A549 (cell line): ENCODE results near the gene VWA8. TPM values are rescaled to one million over a fixed set of nuclear protein-coding genes. Genes with fewer than 3 reads are reported as not detected.
A peak's percentile ranks its signal among the peaks of the same experiment; 100 is the strongest.

Source experiments
- ATAC-seq, 2 experiments: fragments of 200-7000 bp in 1 of 2; fragments of >200 bp in 1 of 2; cut with Nextera tagmentation in 1 of 2; cut with Tn5 transposase in 1 of 2; 3 replicates each; pipeline versions ENCODE4 v1.8.0 to v1.9.1; 2018 to 2020; ENCODE audit warnings: mild to moderate bottlenecking in 1 of 2, moderate library complexity in 1 of 2
- CTCF ChIA-PET: fragments of 300-600 bp; sonication (Branson Sonifier 250); formaldehyde crosslinking; extraction: SDS; loops from one replicate; lab custom pipeline; 2021; ENCODE audit warnings: antibody characterized with exemption, inconsistent platforms; lab: Yijun Ruan, JAX
- POLR2A ChIA-PET: fragments of 350-600 bp; formaldehyde crosslinking; extraction: SDS; loops from one replicate; lab custom pipeline; 2021; ENCODE audit warnings: antibody characterized with exemption, inconsistent platforms; lab: Yijun Ruan, JAX
- DNase-seq, 2 experiments: peaks; one replicate each; pipeline versions ENCODE4 v3.0.0 to v3.0.0-alpha.2; 2011 to 2016; ENCODE audit warnings: low read depth in 1 of 2, low spot score in 1 of 2
- FAIRE-seq: peaks from 2 replicates; lab custom pipeline; 2011; peaks lifted over from hg19 to GRCh38; lab: Jason Lieb, UNC
- H3K27ac ChIP-seq, 2 experiments: fragments of >200 bp; sonication (Bioruptor Twin); formaldehyde crosslinking; 3 replicates each; pipeline ENCODE4 v1.5.1; 2016 to 2017
- H3K4me1 ChIP-seq: fragments of >200 bp; sonication (Bioruptor Twin); formaldehyde crosslinking; 3 replicates; pipeline ENCODE4 v1.6.1; 2016
- H3K4me2 ChIP-seq: fragments of >200 bp; sonication (Bioruptor Twin); formaldehyde crosslinking; 3 replicates; pipeline ENCODE4 v1.6.1; 2016
- H3K4me3 ChIP-seq: fragments of >200 bp; sonication (Bioruptor Twin); formaldehyde crosslinking; 3 replicates; pipeline ENCODE4 v1.5.1; 2016
- H3K9me3 ChIP-seq: fragments of >200 bp; sonication (Bioruptor Twin); formaldehyde crosslinking; 3 replicates; pipeline ENCODE4 v1.6.1; 2016
- CBX8 ChIP-seq: fragments of 200-600 bp; sonication (generic); IDR thresholded peaks from 2 replicates; pipeline ENCODE4 v1.6.1; 2016
- CHD4 ChIP-seq: fragments of 200-600 bp; sonication (generic); IDR thresholded peaks from 2 replicates; pipeline ENCODE4 v1.6.1; 2016; ENCODE audit warnings: antibody characterized with exemption, mild to moderate bottlenecking, borderline replicate concordance
- CTCF ChIP-seq: fragments of >200 bp; sonication (Bioruptor Twin); formaldehyde crosslinking; IDR thresholded peaks from 3 replicates; pipeline ENCODE4 v1.5.1; 2016
- EHMT2 ChIP-seq: fragments of 200-600 bp; sonication (generic); IDR thresholded peaks from 2 replicates; pipeline ENCODE4 v1.6.1; 2016; ENCODE audit warnings: antibody characterized with exemption, low read depth, mild to moderate bottlenecking, moderate library complexity
- ELK1 ChIP-seq: fragments of 150-350 bp; IDR thresholded peaks from 2 replicates; pipeline ENCODE4 v1.6.1; 2014; ENCODE audit warnings: low read depth, mild to moderate bottlenecking, low read length
- EP300 ChIP-seq, 2 experiments: fragments of >200 bp; sonication (Bioruptor Twin); formaldehyde crosslinking; IDR thresholded peaks; 2 replicates in 1 of 2; 3 replicates in 1 of 2; pipeline ENCODE4 v1.6.1; 2016 to 2017
- FOSB ChIP-seq: fragments of 250-450 bp; sonication (Bioruptor Pico); IDR thresholded peaks from 2 replicates; pipeline ENCODE4 v1.5.0; 2020; ENCODE audit warnings: mild to moderate bottlenecking, moderate library complexity
- FOSL2 ChIP-seq, 2 experiments: fragments of 450-650 bp in 1 of 2; fragments of >200 bp in 1 of 2; sonication (Bioruptor Twin) in 1 of 2; formaldehyde crosslinking; IDR thresholded peaks; 2 replicates each; pipeline versions ENCODE4 v1.5.0 to v1.6.1; 2016 to 2020; ENCODE audit warnings: mild to moderate bottlenecking in 1 of 2, moderate library complexity in 1 of 2
- FOXS1 ChIP-seq: fragments of 250-450 bp; sonication (Bioruptor Pico); IDR thresholded peaks from 2 replicates; pipeline ENCODE4 v1.5.0; 2020; ENCODE audit warnings: mild to moderate bottlenecking, moderate library complexity
- JUNB ChIP-seq: fragments of >200 bp; sonication (Bioruptor Twin); formaldehyde crosslinking; IDR thresholded peaks from 2 replicates; pipeline ENCODE4 v1.6.1; 2016
- KDM1A ChIP-seq: fragments of 200-600 bp; sonication (generic); IDR thresholded peaks from 2 replicates; pipeline ENCODE4 v1.6.1; 2016; ENCODE audit warnings: low read depth, mild to moderate bottlenecking
- KDM5A ChIP-seq: fragments of 200-600 bp; sonication (generic); IDR thresholded peaks from 2 replicates; pipeline ENCODE4 v1.6.1; 2016; ENCODE audit warnings: antibody characterized with exemption, mild to moderate bottlenecking
- MAFK ChIP-seq: fragments of 450-650 bp; IDR thresholded peaks from 2 replicates; pipeline ENCODE4 v1.6.1; 2014; ENCODE audit not compliant: partially characterized antibody
- NPAS2 ChIP-seq: fragments of 250-450 bp; sonication (Bioruptor Pico); IDR thresholded peaks from 2 replicates; pipeline ENCODE4 v1.8.0; 2022; ENCODE audit warnings: mild to moderate bottlenecking, moderate library complexity, borderline replicate concordance
- RAD21 ChIP-seq, 2 experiments: fragments of >200 bp in 1 of 2; sonication (Bioruptor Twin) in 1 of 2; formaldehyde crosslinking in 1 of 2; IDR thresholded peaks in 1 of 2; conservative IDR thresholded peaks in 1 of 2; 2 replicates in 1 of 2; 3 replicates in 1 of 2; pipeline ENCODE4 v1.6.1; 2012 to 2018; ENCODE audit warnings: inconsistent platforms in 1 of 2
- RARB ChIP-seq: fragments of 250-450 bp; sonication (Bioruptor Pico); IDR thresholded peaks from 2 replicates; pipeline ENCODE4 v1.8.0; 2021; ENCODE audit warnings: mild to moderate bottlenecking, moderate library complexity
- ZFP36 ChIP-seq: fragments of 450-650 bp; IDR thresholded peaks from 2 replicates; pipeline ENCODE4 v1.6.1; 2014; ENCODE audit warnings: borderline replicate concordance; ENCODE audit not compliant: partially characterized antibody
- ZNF302 ChIP-seq: fragments of 250-450 bp; sonication (Bioruptor Pico); IDR thresholded peaks from 2 replicates; pipeline ENCODE4 v1.9.0; 2021; ENCODE audit warnings: inconsistent platforms, mild to moderate bottlenecking, moderate library complexity
- WGBS: methylation state at CpG from one replicate; pipeline ENCODE4 v1.1.6; 2017; ENCODE audit errors: missing lambda C conversion rate; 5-methylcytosine and 5-hydroxymethylcytosine counted together
- polyA plus RNA-seq, 4 experiments: library from polyadenylated mRNA; depleted of rRNA in 3 of 4; stranded (reverse); fragments of >200 nt; fragmentation: RNase III in 1 of 4; extraction: RNeasy Plus Mini Kit Qiagen cat#74134 plus additional on column Dnase treatment in 1 of 4; gene quantifications; 2 replicates in 3 of 4; 3 replicates in 1 of 4; pipeline ENCODE4 v1.2.3, GENCODE V29; 2011 to 2017
- TF ChIP-seq, protein P1 (sequence below): fragments of 250-450 bp; sonication (Bioruptor Pico); IDR thresholded peaks from 2 replicates; pipeline ENCODE4 v1.5.0; 2021; ENCODE audit warnings: mild to moderate bottlenecking, moderate library complexity, borderline replicate concordance

The VWA8 gene
- polyA plus RNA-seq, 2 of the 4 experiments (the other 2 are of a cell fraction): 6.4 to 15.3 TPM

- Histone ChIP-seq H3K4me2 (no peak overlapping the region; the same call in 2 of the 3 replicates), H3K9me3 (no peaks in the 10 kb centered on the region), H3K27ac (no peak overlapping the region)
- POLR2A ChIA-PET: no interaction called here
- DNase-seq (no peak), FAIRE-seq (no peak), ATAC-seq (no peak)
- TF ChIP-seq EP300 (IDR thresholded peaks at IDR 0.05) (no peak), NPAS2 (CRISPR knock-in tag) (no peak), CBX8 (no peak), FOSB (CRISPR knock-in tag) (no peak), JUNB (no peak), KDM1A (no peak), ZFP36 (no peak), EHMT2 (no peak), ZNF302 (CRISPR knock-in tag) (no peak), CHD4 (no peak)
- TF ChIP-seq, protein P1, sequence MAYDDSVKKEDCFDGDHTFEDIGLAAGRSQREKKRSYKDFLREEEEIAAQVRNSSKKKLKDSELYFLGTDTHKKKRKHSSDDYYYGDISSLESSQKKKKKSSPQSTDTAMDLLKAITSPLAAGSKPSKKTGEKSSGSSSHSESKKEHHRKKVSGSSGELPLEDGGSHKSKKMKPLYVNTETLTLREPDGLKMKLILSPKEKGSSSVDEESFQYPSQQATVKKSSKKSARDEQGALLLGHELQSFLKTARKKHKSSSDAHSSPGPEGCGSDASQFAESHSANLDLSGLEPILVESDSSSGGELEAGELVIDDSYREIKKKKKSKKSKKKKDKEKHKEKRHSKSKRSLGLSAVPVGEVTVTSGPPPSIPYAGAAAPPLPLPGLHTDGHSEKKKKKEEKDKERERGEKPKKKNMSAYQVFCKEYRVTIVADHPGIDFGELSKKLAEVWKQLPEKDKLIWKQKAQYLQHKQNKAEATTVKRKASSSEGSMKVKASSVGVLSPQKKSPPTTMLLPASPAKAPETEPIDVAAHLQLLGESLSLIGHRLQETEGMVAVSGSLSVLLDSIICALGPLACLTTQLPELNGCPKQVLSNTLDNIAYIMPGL (CRISPR knock-in tag): no peak
- TF ChIP-seq, all 56 proteins: peak for 0
- CTCF ChIA-PET: interaction anchor here (1.1 kb wide), 1 partner anchor 17 kb away, joined by 3 read pairs; no protein-coding TSS in a partner anchor
- H3K4me1 ChIP-seq: peaks cover 21% of the 10 kb centered on the region
- H3K4me3 ChIP-seq: no peak overlapping the region
- 95% methylated on average over 3 of the region's 3 CpGs for WGBS
Observed at GRCh38 chr13:41944229-41944628, 16.7 kb downstream of the VWA8 start.

DNA sequence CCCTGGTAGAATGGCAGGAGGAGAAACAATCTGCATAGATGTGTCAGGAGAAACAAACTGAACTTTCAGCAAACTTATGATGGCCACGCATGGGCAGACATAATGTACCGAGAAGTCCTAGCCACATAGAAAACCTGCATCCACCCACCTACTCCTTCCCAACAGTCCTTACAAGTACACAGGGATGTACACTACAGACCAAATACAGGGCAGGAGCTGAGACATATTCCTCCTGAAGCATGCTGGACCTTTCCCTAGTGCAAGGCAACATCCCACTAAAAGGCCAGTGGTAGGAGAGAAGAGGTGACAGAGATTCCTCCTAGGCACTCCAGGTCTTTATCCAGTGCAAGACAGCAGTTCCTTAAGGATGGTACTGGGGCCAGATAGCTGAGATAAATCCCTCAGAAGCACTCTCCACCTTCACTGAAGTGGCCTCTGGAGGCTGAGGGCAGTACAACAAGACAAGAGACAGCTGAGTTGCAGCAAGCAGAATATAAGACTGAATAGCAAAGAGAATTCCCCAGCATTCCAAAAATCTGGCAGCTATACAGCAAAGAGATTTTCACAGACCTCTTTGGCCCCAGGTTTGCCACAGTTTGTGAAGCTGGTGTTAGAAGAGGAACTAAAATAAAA, 18.3 kb downstream of the VWA8 start:
- H3K4me1 ChIP-seq: peaks cover 21% of the 10 kb centered on the region
- H3K9me3 ChIP-seq: no peaks in the 10 kb centered on the region
- no peak overlapping the region for H3K4me3 ChIP-seq
- ATAC-seq: peak; percentile 82 to 92
- WGBS: 100% methylated on average over 2 of the region's 2 CpGs
- peak; percentile 6 to 55 for DNase-seq
- ChIA-PET POLR2A (no interaction called here), CTCF (interaction anchor here (0.5 to 2.0 kb wide), 5 partner anchors 18 to 378 kb away, joined by 3 to 10 read pairs (median 3); no protein-coding TSS in a partner anchor)
- FAIRE-seq: no peak
- no peak overlapping the region for H3K27ac ChIP-seq
- TF ChIP-seq RAD21 (conservative IDR thresholded peaks at IDR 0.05 in 1 of 2, IDR thresholded peaks at IDR 0.05 in 1 of 2) (peak; percentile 29 to 31; a peak in 2 of 5 replicates), FOXS1 (CRISPR knock-in tag) (no peak), CTCF (0 out of 3 replicates have a peak, but pooled peaks have one; percentile 8), KDM5A (no peak), RARB (CRISPR knock-in tag) (no peak), ELK1 (no peak), FOSL2 (IDR thresholded peaks at IDR 0.05) (no peak), FOSL2 (CRISPR knock-in tag; IDR thresholded peaks at IDR 0.05) (no peak), MAFK (no peak)
- TF ChIP-seq, all 56 proteins: peak for 2
- no peak overlapping the region for H3K4me2 ChIP-seq
